PFSK-1 (cell line): ENCODE measurements around the gene MPND.

Experiments
- POLR2AphosphoS5 ChIP-seq: IDR thresholded peaks from 2 replicates; pipeline ENCODE4 v1.6.1; 2012; ENCODE audit warnings: low read depth, mild to moderate bottlenecking, control low read depth, low read length, moderate library complexity
- REST ChIP-seq, 2 experiments: IDR thresholded peaks; 2 replicates each; pipeline versions ENCODE4 v1.6.1 to v1.8.0; 2011 to 2012; ENCODE audit warnings: low read depth in 2 of 2, low read length in 2 of 2, control low read depth in 1 of 2, inconsistent platforms in 1 of 2, mild to moderate bottlenecking in 1 of 2, moderate library complexity in 1 of 2; ENCODE audit not compliant: insufficient read depth in 1 of 2
- TAF1 ChIP-seq: IDR thresholded peaks from 2 replicates; pipeline ENCODE4 v1.6.1; 2012; ENCODE audit warnings: low read length, control low read depth, borderline replicate concordance; ENCODE audit not compliant: insufficient read depth

- TF ChIP-seq POLR2AphosphoS5 (peak; percentile 98), TAF1 (peak; percentile 57), REST (IDR thresholded peaks at IDR 0.05; ENCODE audit: insufficient read depth in 1 of 2, low read depth in 2 of 2, low read length in 2 of 2) (no peak)
Measured at GRCh38 chr19:4342615-4343369, 570 bp upstream of the MPND start.
